ENCODE data around the gene TERT.

The TERT gene

GRCh38 chr5:1304033-1304432, 9.2 kb upstream of the TERT start:
- TF ChIP-seq CTCF (IDR thresholded peaks at IDR 0.05; ENCODE audit: insufficient read depth, low read length, poor library complexity, severe bottlenecking), result no peak
- no peak for TF ChIP-seq EZH2phosphoT487 (conservative IDR thresholded peaks at IDR 0.05; ENCODE audit: low read length)
- Histone ChIP-seq H3K4me3 (ENCODE audit: insufficient read depth, low read length, poor library complexity, severe bottlenecking) (no peak overlapping the region), H3K9me2 (replicated peaks; ENCODE audit: insufficient read depth, low read length) (no peaks in the 10 kb centered on the region), H3K9me3 (ENCODE audit: insufficient read depth, low read length) (no peaks in the 10 kb centered on the region), H4K20me1 (ENCODE audit: low read depth, low read length) (no peaks in the 10 kb centered on the region), H3K36me3 (ENCODE audit: low read length) (peaks cover 6% of the 10 kb centered on the region; the same call in 1 of the 2 replicates), H3K27me3 (ENCODE audit: low read length) (no peaks in the 10 kb centered on the region), H2AFZ (ENCODE audit: low read depth, low read length, severe bottlenecking) (no peak overlapping the region), H3K9ac (ENCODE audit: low read length) (no peak overlapping the region), H3K79me2 (ENCODE audit: insufficient read depth, low read length) (no peaks in the 10 kb centered on the region), H3K4me2 (ENCODE audit: low read depth, low read length, poor library complexity, severe bottlenecking) (no peak overlapping the region), H3K27ac (ENCODE audit: low read depth, low read length) (no peak overlapping the region), H3F3A (ENCODE audit: insufficient read depth) (peaks cover 24% of the 10 kb centered on the region)

- Histone ChIP-seq H3K36me3 (ENCODE audit: low read length) (peaks cover 6% of the 10 kb centered on the region; the same call in 1 of the 2 replicates), H2AFZ (ENCODE audit: low read depth, low read length, severe bottlenecking) (no peak overlapping the region), H3K79me2 (ENCODE audit: insufficient read depth, low read length) (no peaks in the 10 kb centered on the region), H4K20me1 (ENCODE audit: low read depth, low read length) (no peaks in the 10 kb centered on the region), H3K9me3 (ENCODE audit: insufficient read depth, low read length) (no peaks in the 10 kb centered on the region), H3K9ac (ENCODE audit: low read length) (no peak overlapping the region), H3K4me3 (ENCODE audit: insufficient read depth, low read length, poor library complexity, severe bottlenecking) (no peak overlapping the region), H3K4me2 (ENCODE audit: low read depth, low read length, poor library complexity, severe bottlenecking) (no peak overlapping the region), H3F3A (ENCODE audit: insufficient read depth) (peaks cover 15% of the 10 kb centered on the region), H3K27me3 (ENCODE audit: low read length) (no peaks in the 10 kb centered on the region), H3K27ac (ENCODE audit: low read depth, low read length) (no peak overlapping the region), H3K9me2 (replicated peaks; ENCODE audit: insufficient read depth, low read length) (no peaks in the 10 kb centered on the region)
- TF ChIP-seq EZH2phosphoT487 (conservative IDR thresholded peaks at IDR 0.05; ENCODE audit: low read length), result no peak
- TF ChIP-seq CTCF (IDR thresholded peaks at IDR 0.05; ENCODE audit: insufficient read depth, low read length, poor library complexity, severe bottlenecking), result no peak
These were observed 7.4 kb upstream of the TERT start for GRCh38 chr5:1302258-1302657.

- TF ChIP-seq CTCF (IDR thresholded peaks at IDR 0.05; ENCODE audit: insufficient read depth, low read length, poor library complexity, severe bottlenecking), result no peak
- no peak for TF ChIP-seq EZH2phosphoT487 (conservative IDR thresholded peaks at IDR 0.05; ENCODE audit: low read length)
- no peaks in the 10 kb centered on the region for H4K20me1 ChIP-seq (ENCODE audit: low read depth, low read length)
- H3F3A ChIP-seq (ENCODE audit: insufficient read depth), result peaks cover 19% of the 10 kb centered on the region
These were observed 5.8 kb upstream of the TERT start for GRCh38 chr5:1300581-1301083.

More at GRCh38 chr5:1300581-1301083, 5.8 kb upstream of the TERT start:
- H3K4me3 ChIP-seq (ENCODE audit: insufficient read depth, low read length, poor library complexity, severe bottlenecking), result no peak overlapping the region
- H3K27ac ChIP-seq (ENCODE audit: low read depth, low read length), result no peak overlapping the region
- H3K4me2 ChIP-seq (ENCODE audit: low read depth, low read length, poor library complexity, severe bottlenecking), result no peak overlapping the region
- no peaks in the 10 kb centered on the region for H3K27me3 ChIP-seq (ENCODE audit: low read length)
- no peaks in the 10 kb centered on the region for H3K9me2 ChIP-seq (replicated peaks; ENCODE audit: insufficient read depth, low read length)
- H3K79me2 ChIP-seq (ENCODE audit: insufficient read depth, low read length), result no peaks in the 10 kb centered on the region
- no peaks in the 10 kb centered on the region for H3K9me3 ChIP-seq (ENCODE audit: insufficient read depth, low read length)
- H3K36me3 ChIP-seq (ENCODE audit: low read length), result peaks cover 12% of the 10 kb centered on the region; the same call in 1 of the 2 replicates
- H3K9ac ChIP-seq (ENCODE audit: low read length), result no peak overlapping the region
- H2AFZ ChIP-seq (ENCODE audit: low read depth, low read length, severe bottlenecking), result no peak overlapping the region
